Activated CD4-positive, alpha-beta T cell treated with anti-CD3 and anti-CD28 coated beads, Interleukin-10, Interleukin-2, amounts not matched to agents 100 ng/mL and 50 ng/mL, durations not matched to agents 16 hours and 8 hours (primary cell): ENCODE data around the gene ORC2.
"Not testable (repeated sequence)": the region's sequence is repeated elsewhere in the genome, so short reads cannot be mapped to it uniquely, and the experiment has no call there.

ENCODE experiments used
- DNase-seq: peaks from one replicate; pipeline ENCODE4 v3.0.0-alpha.2; 2020

The ORC2 gene

DNA sequence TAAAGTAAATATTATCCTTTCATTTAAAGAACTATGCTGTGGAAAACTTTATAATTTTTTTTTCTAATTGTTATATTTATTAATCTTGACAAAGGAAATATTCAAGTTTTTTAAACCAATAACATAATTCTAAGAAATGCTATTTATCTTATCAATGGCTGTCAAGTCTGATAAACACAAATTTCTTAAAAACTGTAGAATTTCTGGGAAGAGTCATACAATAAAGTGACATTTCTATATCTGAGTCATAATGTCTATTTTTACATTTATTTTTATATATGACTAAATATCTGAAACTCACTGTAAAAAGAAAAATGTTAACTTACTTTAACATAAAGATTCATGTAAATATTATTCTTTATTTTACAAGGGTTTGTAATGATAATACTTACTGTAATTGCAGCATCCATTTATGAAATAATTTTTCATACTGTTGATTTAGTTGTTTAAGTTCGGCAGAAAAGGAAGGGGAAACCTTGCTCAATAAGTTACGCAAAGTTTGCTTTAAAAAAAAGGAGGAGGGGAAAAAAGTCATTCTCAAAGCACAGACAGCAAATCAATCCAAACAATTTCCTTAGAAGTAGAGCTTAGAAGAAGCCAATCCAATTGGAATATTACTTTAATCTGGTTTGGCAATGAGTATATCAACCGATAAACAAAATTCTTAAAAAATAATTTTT lies 32.4 kb downstream of the ORC2 start:
- DNase-seq: no peak

DNA sequence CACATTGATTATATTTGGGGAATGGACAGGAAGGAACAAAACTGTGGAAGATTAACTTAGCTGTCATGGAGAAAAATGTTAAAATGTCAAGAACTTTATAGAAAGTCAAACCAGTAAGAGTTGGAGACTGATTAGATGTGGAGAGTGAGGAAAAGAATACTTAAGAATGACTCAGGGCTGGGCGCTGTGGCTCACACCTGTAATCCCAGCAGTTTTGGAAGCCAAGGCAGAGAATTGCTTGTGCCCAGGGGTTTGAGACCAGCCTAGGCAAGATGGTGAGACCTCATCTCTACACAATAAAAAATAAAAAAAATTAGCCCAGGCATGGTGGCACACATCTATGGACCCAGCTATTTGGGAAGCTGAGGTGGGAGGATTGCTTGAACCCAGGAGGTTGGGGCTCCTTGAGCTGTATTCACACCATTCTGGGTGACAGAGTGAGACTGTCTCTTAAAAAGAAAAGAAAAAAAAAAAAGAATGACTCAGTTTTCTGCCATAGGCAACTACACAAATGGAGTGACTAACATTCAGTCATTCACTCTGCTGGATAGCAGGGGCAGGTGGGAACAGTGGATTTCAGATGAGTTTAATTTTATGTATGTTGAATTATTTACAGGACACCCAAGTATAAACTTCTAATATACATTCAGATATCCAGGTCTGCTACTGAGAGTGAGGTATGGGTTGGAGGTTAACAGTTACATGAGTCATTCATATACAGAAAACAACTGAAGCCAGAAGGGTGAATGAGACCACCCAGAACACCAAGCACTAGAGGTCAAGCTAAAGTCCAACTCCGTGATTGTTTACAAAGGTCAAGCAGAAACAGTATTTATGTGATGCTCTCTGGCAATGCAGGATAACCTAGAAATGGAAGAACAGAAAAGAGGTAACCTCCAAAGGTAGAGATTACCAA lies 33.9 kb downstream of the ORC2 start:
- no peak for DNase-seq

DNA sequence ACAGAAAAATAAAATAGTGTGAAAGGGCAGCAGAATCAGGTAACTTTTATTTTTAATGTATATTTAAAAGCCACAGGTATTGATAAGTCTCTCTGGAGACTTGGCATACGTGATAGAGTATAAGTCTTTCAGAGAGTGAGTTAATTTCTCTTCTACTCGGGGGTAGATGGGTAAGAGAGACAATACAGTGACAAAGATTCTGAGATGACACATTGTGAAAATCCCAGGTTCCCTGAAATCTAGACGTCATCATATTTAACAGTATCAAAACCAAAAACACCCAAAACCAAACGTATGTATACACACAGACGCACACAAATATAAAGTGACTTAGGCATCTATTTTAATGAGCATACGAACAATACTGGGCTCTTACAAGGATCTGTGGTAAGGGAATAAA lies 41.0 kb downstream of the ORC2 start:
- peak; percentile 67 for DNase-seq

DNA sequence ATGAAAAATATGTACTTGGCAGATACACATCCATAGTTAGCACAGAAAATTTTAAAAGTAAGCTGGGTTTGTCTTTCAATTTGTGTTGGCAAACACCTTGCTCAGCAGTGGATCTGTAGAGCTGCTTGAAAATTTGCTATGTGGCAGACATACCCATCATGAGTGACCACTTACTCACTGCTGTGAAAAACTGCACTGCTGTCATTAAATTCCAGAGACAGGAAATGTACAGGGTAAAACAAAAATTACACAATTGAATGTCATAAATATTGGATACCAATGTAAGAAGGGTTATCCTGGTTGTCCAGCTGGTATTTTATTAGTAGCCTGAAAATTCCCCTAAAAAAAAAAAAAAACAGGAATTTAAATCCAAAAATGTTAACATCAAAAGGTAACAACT lies 49.8 kb downstream of the ORC2 start:
- DNase-seq: no peak

DNA sequence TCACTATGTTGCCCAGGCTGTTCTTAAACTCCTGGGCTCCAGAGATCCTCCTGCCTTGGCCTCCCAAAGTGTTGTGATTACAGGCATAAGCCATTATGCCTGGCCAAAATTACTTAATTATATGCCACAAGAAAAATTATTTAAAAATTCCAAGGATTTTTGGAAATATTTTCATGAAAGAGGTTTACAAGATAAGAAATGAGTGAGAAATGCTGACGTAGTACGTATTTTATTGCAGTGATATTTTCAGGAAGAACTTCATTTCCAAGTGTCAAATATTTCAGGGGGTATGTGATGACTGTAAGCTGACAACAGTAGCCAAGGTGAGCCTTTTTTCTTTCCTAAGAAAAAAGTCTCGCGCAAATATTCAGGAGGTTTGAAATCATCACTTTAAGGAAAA lies 53.5 kb downstream of the ORC2 start:
- no peak for DNase-seq

DNA sequence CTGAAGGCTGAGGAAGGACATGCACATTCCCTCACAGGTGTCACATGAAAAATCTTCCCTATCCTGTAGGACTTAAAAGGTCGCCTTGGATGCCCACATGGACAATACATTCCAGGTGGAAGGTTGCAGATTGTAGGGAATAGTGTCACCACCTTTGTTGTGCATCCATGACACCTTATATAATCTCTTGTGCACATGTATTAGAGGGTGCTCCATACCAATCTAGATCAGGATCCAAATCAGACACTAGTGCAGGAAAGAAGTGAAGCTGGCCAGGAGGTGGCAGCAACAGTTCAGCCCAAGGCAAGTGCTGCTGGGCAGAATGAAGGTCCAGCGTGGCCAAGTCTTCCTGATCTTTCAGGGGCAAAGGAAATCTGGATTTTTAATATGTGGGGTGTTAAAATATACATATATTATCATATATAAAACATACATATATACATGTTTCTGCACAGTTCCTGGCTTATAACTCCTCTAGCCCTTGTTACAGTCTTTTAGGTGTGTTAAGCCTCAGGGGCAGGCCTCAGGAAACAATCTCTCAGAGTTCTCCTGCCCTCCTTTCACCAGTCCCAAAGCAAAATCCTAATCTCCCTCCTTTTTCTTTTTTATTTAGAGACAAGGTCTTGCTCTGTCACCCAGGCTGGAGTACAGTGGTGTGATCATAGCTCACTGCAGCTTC lies 57.7 kb downstream of the ORC2 start:
- peak; percentile 66 for DNase-seq

DNA sequence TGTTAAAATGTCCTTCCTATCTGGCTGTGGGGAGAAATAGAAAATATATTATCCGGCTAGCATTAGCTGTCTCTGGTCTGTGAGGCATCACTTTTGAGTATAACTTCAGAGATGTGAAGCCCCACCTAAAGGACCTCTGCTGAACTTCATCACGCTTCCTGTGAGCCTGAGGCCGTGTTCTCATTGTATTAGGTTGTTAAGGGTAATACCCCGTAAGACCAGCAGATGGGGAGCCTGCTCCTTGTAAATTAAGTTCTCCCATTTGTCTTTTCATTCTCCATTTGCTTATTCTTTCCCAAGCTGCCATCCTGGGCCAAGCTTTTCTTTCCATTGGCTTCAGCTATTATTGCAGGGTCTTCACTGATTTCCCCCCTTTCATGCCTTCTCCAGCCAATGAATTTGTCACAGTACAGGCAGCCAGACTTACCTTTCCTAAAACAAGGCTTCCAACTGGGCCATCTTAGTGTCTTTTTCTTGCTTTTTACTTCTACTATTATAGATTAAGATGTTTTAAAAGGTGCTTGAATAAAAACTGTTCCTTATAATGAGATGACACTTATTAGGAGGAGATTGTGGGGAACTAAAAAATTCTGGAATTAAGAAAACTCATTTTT lies 61.9 kb downstream of the ORC2 start:
- DNase-seq: peak; percentile 85

DNA sequence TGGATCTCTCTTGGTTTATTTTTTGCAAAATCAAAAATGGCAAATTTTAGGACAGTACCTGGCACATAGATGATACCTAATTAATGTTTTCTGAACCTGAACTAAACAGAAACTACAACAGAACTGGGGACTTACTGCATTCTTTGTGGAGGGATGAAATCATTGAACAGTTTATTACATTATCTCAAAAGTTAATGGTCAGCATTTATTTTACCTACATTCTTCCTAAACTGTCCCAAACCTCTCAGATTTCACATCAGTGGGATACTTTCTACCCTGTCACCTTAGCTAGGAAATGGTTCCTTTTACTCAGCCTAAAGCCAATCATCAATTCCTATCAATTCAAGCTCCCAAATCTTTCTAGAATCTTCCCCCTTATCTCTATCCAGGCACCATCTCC lies 64.0 kb downstream of the ORC2 start:
- no peak for DNase-seq

DNA sequence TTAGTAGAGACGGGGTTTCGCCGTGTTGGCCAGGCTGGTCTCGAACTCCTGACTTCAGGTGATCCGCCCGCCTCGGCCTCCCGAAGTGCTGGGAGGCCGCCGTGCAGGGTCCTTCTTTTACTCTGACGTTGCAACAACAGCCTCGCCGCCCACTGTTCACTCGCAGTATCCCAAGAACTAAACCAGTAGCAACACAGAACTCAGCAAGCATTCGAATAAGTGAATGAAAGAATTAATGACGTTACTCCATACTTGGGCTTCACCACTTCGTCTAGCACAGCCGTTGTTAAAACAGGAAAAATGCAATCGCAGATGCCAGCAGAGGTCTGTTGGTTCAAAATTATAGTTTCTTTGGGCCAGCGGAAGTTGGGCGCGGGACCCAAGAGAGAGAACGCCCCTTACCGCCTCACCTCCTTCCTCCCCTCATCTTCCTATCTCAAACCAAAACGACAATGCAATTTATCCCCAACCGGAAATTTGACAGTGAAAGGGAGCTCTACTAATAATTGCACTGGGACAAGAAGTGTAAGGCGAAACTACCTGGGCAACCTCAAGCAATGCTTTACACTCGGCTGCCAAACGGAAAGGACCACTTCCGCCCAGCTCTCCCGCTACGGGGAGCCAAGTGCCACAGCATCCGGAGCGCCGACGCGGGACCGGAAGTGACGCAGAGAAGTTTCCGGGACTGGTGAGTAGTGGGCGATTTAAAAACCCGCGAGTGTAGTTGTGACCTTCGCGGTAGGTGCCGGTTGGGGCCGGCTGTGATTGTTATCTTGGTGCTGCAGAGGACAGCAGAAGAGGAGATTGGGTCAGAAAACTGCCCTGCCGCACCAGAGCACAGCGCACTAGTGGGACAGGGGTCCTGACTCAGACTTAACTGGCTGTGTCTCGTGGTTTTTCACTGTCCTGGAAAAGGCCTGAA lies 74.5 kb downstream of the ORC2 start, which contains the start of the genes NIF3L1 and PPIL3:
NIF3L1 (plus strand) TSS at position 668 of the 922 bp plus-strand sequence. CDS start 2,573 bp downstream, outside the sequence.
PPIL3 (minus strand) TSS at position 374 of the 922 bp plus-strand sequence. CDS start 1,462 bp downstream, outside the sequence.
- peak; percentile 99 for DNase-seq

DNA sequence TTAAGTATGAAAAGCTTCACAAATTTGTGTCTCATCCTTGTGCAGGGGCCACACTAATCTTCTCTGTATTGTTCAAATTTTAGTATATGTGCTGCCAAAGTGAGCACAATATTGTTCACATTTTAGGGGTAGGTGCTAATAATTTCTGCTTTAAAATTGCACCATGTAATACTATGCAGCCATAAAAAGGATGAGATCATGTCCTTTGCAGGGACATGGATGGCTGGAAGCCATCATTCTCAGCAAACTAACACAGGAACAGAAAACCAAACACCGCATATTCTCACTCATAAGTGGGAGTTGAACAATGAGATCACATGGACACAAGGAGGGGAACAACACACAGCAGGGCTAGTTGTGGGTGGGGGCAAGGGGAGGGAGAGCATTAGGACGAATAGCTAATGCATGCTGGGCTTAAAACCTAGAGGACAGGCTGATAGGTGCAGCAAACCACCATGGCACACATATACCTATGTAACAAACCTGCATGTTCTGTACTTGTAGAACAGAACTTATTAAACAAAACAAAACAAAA lies 81.7 kb downstream of the ORC2 start:
- DNase-seq: not testable (repeated sequence)

DNA sequence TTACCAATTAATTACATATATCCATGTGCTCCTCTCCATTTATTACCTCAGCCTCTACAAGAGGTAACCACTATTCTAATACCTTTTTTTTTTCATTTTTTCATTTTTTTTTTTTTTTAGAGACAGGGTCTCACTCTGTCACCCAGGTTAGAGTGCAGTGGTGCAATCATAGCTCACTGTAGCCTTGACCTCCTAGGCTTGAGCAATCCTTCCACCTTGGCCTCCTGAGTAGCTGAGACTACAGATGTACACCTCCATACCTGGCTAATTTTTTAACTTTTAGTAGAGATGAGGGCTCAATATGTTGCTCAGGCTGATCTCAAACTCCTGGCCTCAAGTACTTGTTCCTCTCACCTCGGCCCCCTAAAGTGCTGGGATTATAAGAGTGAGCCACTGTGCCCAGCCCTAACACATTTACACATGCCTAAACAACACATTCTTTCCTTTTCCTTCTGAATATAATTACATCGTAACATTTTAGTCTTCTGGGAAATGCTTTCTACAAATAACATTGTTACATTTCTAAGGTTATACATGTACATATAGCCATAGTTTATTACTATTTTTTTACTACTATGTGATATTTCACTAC lies 85.1 kb downstream of the ORC2 start:
- DNase-seq: no peak

DNA sequence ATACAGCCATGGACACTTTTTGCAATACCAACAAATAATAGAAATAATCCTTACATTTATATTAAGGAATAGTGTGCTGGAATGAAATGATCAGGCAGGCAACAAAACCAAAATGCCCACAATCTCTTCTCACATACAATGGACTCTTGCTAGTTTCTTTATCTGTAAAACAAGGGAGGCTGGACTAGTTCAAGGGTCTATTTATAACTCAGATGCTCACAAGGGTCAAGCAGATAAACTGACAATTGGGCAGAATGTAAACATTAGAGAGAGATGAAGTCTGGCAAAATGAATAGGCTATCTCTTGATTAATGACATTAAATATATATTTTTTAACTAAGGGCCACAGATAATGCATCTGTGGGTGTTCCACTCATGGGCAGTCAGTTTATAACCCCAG lies 86.0 kb downstream of the ORC2 start:
- DNase-seq: no peak

DNA sequence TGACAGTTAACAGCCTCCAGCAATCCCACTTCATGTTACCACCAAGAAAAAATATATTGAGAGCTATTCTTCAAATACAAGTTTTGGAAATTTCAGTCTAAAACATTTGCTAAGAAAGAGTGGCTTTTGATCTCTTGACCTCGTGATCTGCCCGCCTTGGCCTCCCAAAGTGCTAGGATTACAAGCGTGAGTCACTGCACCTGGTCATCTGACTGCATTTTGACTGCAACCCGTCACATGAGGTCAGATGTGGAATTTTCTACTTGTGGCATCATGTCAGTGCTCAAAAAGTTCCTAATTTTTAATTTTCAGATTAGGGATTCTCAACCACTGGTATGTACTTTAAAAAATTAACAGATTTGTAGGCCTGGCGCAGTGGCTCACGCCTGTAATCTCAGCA lies 89.9 kb downstream of the ORC2 start:
- no peak for DNase-seq

DNA sequence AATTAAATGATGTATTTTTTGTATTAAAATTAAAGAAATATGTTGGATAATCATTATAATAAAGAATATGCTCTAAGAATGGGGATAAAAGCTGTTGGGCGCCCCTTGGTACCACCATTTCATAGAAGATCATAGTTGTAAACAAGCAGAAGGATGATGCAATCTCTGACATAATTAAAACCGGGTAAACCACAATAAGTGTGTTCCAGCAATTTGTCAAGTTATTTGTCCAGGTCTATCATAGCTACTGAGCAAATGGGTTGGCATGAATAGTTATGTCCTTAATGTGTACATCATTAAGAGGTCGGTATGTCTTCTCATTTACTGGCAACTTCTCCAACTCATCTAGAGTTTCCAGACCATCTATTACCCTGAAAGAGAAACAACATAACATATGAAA lies 92.3 kb downstream of the ORC2 start:
- no peak for DNase-seq

DNA sequence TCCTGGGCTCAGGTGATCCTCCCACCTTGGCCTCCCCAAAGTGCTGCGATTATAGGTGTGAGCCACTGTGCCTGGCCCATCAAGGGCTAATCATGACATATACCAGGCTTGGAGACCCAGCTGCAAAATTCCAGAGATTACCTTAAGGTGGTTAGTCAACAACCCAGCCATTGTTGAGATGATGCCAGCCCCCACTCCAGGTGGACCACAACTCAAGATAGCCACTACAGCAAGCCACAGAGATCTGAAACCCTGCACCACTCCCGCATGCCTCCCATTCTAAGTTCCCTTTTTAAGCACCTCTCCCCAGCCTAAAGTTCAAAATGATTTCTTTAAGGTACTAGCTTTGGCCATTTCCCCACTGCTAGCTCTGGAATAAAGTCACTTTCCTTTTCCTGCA lies 94.4 kb downstream of the ORC2 start:
- no peak for DNase-seq

DNA sequence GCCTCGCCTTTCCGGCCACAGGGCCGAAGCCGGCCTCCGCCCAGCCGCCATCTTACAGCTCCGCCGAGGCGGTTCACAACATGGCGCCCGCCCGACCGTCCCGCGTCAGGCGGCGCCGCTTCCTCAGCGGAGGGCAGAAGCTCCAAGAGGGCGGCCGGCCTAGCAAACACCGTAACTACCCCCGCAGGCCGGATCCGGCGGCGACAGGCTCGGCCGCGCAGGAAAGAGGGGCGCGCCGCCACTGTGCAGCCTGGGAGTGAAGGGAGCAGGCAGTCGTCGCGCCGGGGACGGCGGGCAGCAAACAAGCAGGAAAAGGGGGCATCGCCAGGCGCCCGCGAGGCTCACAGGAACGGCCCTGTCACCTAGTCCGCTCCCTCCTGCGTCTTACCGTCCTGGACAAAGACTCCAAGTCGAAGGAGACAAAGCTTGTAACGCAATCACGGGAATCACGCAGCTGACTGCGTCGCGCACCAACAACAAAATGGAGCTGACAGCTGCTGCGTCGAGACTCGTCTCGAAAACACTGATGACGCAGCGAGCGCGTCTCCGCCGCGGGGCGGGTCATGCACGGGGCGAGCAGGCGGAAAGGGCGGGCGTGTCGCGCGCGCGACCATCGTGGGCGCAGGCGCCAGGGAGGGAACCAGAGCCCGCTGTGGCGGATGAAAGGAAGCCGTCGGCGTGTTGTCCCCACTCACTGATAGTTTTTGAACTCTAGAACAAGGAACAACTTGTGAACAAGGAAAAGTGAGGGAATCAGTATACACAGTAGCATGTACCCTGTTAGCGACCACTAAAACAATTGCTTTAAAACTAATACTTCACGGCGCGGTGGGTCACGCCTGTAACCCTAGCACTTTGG lies 99.1 kb downstream of the ORC2 start, which contains the start of gene CLK1:
CLK1 (minus strand) TSS at position 483 of the 859 bp plus-strand sequence. CDS start 2,796 bp downstream, outside the sequence.
- DNase-seq: peak; percentile 98

DNA sequence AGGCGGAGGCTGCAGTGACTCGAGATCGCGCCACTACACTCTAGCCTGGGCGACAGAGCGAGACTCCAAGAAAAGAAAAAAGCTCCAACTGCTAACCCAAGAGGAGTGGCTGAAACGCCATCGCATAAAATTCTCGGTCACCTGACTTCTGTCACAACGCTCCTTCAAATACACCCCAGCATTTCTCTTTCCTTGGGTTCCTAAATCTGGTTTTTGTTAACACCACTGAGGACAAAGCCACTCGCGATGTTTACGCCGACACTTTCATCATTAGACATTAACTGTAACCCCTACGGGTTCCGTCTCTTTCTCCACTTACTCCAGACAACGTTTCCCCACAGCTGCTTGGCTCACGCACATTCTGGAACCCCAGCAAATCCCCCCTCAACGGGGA lies 99.7 kb downstream of the ORC2 start:
- no peak for DNase-seq

DNA sequence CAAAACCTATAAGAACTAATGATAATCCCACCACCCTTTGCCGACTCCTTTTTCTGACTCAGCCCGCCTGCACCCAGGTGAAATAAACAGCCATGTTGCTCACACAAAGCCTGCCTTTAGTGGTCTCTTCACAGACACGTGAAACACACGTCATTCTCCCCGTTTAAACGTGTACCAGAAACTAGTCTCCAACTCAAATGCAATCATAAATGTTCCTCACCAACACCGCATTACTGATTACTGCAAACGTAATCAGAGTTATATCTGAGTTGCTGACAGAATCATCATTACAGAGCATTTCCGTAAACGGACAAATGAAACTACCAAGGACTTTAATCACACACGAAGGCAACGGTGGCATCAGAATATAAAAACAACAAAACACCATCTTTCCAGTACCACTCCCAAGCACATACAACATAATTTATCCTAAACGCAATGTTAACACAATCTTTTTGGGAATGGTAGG lies 100.9 kb downstream of the ORC2 start:
- peak; percentile 86 for DNase-seq

DNA sequence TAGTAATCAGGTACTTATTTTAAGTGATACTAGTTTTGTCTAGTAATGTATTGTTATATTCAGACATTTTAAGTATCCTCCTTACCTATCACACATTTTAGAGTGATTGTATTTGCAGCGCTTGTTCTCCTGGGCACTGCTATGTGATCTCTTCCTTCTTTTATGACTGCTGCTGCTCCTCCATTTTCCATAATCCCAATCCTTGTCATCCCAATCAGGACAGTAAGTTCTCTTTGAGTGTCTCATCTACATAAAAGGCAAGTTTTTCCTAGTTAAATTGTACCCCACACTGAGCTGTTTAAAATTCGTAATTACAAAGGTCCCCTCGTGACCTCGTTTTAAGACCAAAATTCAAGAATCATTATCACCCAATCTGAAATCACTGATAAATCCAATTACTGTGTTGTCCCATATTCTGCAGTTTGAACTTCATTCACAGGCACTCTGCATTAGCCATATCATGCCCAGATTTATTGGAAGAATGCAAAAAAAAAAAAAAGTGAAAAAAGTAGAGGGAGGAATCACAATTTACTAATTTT lies 101.8 kb downstream of the ORC2 start:
- DNase-seq: no peak
